ENCODE results near the gene AUTS2.

The AUTS2 gene

DNA sequence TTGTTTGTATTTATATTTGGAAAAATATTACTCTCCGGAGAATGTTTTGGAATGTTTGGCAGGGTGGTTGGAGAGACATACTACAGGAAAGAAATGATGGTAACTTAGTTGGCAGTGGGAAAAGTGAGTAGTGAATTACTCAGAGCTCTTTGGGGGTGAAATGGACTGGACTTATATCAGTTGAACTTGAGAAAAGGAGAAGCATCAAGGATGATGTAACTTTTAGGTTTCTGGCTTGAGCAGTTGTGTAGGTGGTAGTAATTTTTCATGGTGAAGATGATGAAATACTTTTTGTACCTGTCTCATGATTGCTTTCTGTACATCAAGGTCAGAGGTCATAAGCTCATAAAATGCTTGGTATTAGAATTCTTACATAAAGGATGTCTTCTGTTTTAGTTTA, 617.2 kb downstream of the AUTS2 start:
- no peak overlapping the region for H3K9ac ChIP-seq (ENCODE audit: low read length in 2 of 2)
- H3K27me3 ChIP-seq (ENCODE audit: control insufficient read depth in 1 of 2, insufficient read depth in 2 of 2, low read length in 2 of 2) = no peaks in the 10 kb centered on the region

DNA sequence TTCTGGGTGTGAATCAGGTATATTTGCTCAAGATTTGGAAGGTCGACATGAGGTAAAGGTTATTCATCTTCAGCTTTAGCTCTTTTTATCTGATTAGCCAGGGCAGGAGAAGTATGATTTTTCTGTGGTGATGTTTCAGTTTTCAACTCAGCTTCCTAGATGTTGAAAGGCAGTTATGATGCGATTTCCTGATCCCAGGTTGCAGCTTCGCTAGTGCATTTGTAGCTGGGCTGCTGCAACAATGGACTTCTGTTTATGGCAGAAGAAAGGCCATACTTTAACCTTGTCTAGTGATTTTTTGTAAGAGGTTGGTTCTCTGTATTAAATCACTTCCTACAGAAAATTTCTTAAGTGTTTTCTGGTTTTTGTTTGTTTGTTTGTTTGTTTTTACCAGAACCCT, 619.3 kb downstream of the AUTS2 start:
- H3K36me3 ChIP-seq (ENCODE audit: control insufficient read depth in 2 of 2, insufficient read depth in 2 of 2, low read length in 2 of 2) = no peaks in the 10 kb centered on the region
- no peaks in the 10 kb centered on the region for H3K9me3 ChIP-seq (ENCODE audit: control insufficient read depth in 2 of 2, low read length in 2 of 2)
- H3K4me1 ChIP-seq (ENCODE audit: control insufficient read depth, insufficient read depth, low read length) = no peaks in the 10 kb centered on the region
- H3K27me3 ChIP-seq (ENCODE audit: control insufficient read depth in 1 of 2, insufficient read depth in 2 of 2, low read length in 2 of 2) = no peaks in the 10 kb centered on the region
- no peak overlapping the region for H3K27ac ChIP-seq (ENCODE audit: low read length)
- no peak overlapping the region for H3K4me3 ChIP-seq (ENCODE audit: low read length in 2 of 2)
- H3K9ac ChIP-seq (ENCODE audit: low read length in 2 of 2) = no peak overlapping the region

More for the DNA sequence above, 617.2 kb downstream of the AUTS2 start:
- no peaks in the 10 kb centered on the region for H3K9me3 ChIP-seq (ENCODE audit: control insufficient read depth in 2 of 2, low read length in 2 of 2)
- H3K4me3 ChIP-seq (ENCODE audit: low read length in 2 of 2) = no peak overlapping the region
- H3K4me1 ChIP-seq (ENCODE audit: control insufficient read depth, insufficient read depth, low read length) = no peaks in the 10 kb centered on the region
- no peaks in the 10 kb centered on the region for H3K36me3 ChIP-seq (ENCODE audit: control insufficient read depth in 2 of 2, insufficient read depth in 2 of 2, low read length in 2 of 2)
- no peak overlapping the region for H3K27ac ChIP-seq (ENCODE audit: low read length)

DNA sequence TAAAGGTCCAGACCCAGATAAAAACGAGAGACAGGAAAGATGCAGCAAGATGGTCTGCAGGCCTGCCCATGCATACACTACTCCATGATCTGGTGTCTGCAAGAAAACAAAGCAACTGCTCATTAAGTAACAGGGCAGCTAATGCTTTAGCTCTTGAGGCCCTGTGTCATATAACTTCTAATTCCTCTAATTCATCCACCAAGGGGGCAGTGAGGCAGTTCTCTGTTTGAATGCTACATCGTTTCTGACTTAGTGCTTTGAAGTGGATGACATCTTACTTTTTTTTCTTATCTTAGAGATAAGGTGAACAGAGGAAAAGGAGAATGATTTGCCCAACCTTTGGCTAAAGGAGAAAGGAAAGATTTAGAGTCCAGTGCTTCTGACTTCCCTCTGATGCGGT, 619.7 kb downstream of the AUTS2 start:
- H3K4me1 ChIP-seq (ENCODE audit: control insufficient read depth, insufficient read depth, low read length) = no peaks in the 10 kb centered on the region
- no peak overlapping the region for H3K4me3 ChIP-seq (ENCODE audit: low read length in 2 of 2)

DNA sequence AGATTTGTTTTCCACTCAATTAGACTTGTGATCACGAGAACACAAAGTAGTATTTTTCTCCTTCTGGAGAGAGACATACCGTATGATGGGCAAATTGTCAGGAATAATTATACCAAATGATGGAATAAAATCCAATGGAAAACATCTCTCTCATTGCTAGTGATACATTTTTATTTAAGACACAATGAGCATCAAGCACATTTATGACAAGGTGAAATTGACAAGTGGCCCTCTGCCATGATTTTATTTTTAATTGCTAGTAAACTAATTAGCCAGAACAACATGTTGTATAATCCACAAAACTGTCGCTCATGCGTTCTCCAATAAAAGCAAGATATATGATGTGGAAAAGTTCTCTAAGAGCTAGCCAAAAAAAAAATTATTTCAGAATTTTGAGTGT, 620.8 kb downstream of the AUTS2 start:
- no peaks in the 10 kb centered on the region for H3K9me3 ChIP-seq (ENCODE audit: control insufficient read depth in 2 of 2, low read length in 2 of 2)
- H3K27me3 ChIP-seq (ENCODE audit: control insufficient read depth in 1 of 2, insufficient read depth in 2 of 2, low read length in 2 of 2) = no peaks in the 10 kb centered on the region
- no peak overlapping the region for H3K27ac ChIP-seq (ENCODE audit: low read length)
- no peak overlapping the region for H3K9ac ChIP-seq (ENCODE audit: low read length in 2 of 2)
- no peaks in the 10 kb centered on the region for H3K36me3 ChIP-seq (ENCODE audit: control insufficient read depth in 2 of 2, insufficient read depth in 2 of 2, low read length in 2 of 2)
- H3K4me3 ChIP-seq (ENCODE audit: low read length in 2 of 2) = no peak overlapping the region
- no peaks in the 10 kb centered on the region for H3K4me1 ChIP-seq (ENCODE audit: control insufficient read depth, insufficient read depth, low read length)

More for the DNA sequence above, 619.7 kb downstream of the AUTS2 start:
- Histone ChIP-seq H3K27ac (ENCODE audit: low read length) (no peak overlapping the region), H3K36me3 (ENCODE audit: control insufficient read depth in 2 of 2, insufficient read depth in 2 of 2, low read length in 2 of 2) (no peaks in the 10 kb centered on the region), H3K9ac (ENCODE audit: low read length in 2 of 2) (no peak overlapping the region), H3K27me3 (ENCODE audit: control insufficient read depth in 1 of 2, insufficient read depth in 2 of 2, low read length in 2 of 2) (no peaks in the 10 kb centered on the region), H3K9me3 (ENCODE audit: control insufficient read depth in 2 of 2, low read length in 2 of 2) (no peaks in the 10 kb centered on the region)

DNA sequence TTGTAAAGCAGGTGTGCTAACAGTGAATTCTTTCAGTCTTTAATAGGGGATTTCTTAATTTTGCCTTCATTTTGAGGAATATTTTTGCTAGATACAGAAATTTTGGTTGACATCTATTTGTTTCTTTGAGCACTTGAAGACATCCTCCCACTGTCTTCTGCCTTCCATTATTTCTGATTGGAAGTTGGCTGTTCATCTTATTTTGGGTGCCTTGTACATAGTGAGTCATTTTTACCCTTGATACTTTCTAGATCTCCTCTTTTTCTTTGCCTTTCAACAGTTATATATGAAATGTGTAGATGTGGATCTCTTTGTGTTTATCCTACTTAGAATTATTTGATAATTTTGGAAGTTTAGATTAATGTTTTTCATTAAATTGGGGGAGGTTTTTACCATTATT, 631.0 kb downstream of the AUTS2 start:
- Histone ChIP-seq H3K36me3 (ENCODE audit: control insufficient read depth in 2 of 2, insufficient read depth in 2 of 2, low read length in 2 of 2) (no peaks in the 10 kb centered on the region), H3K27ac (ENCODE audit: low read length) (no peak overlapping the region), H3K4me3 (ENCODE audit: low read length in 2 of 2) (no peak overlapping the region), H3K4me1 (ENCODE audit: control insufficient read depth, insufficient read depth, low read length) (no peaks in the 10 kb centered on the region), H3K9ac (ENCODE audit: low read length in 2 of 2) (no peak overlapping the region), H3K9me3 (ENCODE audit: control insufficient read depth in 2 of 2, low read length in 2 of 2) (peaks cover 0 to 5% of the 10 kb centered on the region in 2 donors), H3K27me3 (ENCODE audit: control insufficient read depth in 1 of 2, insufficient read depth in 2 of 2, low read length in 2 of 2) (no peaks in the 10 kb centered on the region)

DNA sequence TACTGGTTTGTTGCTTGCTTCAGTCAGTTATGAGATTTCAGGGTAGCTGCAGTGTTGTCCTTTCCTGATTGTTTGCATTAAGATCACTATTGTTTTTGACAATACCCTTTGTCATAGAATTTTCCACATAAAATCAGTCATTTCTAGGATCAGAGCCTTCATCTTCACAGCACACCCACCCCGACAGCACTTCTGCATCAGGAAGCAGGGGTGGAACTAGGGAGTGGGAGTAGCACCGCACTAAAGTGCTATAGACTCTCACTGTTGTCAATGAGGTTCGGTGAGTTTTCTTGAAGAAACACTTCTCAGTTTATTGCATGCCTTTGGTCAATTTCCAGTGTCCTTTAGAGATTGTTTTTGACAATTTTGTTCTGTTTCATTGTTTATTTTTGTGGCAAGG, 632.5 kb downstream of the AUTS2 start:
- H3K4me1 ChIP-seq (ENCODE audit: control insufficient read depth, insufficient read depth, low read length) = no peaks in the 10 kb centered on the region
- H3K4me3 ChIP-seq (ENCODE audit: low read length in 2 of 2) = no peak overlapping the region
- no peak overlapping the region for H3K27ac ChIP-seq (ENCODE audit: low read length)
- H3K9me3 ChIP-seq (ENCODE audit: control insufficient read depth in 2 of 2, low read length in 2 of 2) = peaks cover 0 to 5% of the 10 kb centered on the region in 2 donors
- no peaks in the 10 kb centered on the region for H3K27me3 ChIP-seq (ENCODE audit: control insufficient read depth in 1 of 2, insufficient read depth in 2 of 2, low read length in 2 of 2)
- H3K9ac ChIP-seq (ENCODE audit: low read length in 2 of 2) = no peak overlapping the region
- H3K36me3 ChIP-seq (ENCODE audit: control insufficient read depth in 2 of 2, insufficient read depth in 2 of 2, low read length in 2 of 2) = no peaks in the 10 kb centered on the region

DNA sequence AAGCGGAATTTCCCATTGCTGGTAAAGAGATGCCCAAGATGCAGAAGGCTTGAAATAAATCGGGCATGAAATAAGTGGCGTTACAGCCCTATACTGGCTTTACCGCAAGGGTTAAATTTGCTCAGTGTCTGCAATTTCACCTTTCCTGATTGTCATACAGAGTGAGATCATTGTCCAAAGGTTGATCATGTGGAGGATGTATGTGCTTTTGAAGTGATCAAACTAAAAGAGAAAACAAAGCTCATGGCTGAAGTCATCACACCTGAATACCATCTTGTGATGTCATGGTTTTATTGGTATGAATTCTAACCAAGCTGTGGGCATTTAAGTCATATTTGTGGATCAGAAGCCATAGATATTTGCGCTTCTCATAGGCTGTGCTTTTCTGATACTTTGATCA, 635.5 kb downstream of the AUTS2 start:
- H3K27ac ChIP-seq (ENCODE audit: low read length) = no peak overlapping the region
- H3K9ac ChIP-seq (ENCODE audit: low read length in 2 of 2) = no peak overlapping the region
- no peak overlapping the region for H3K4me3 ChIP-seq (ENCODE audit: low read length in 2 of 2)
- peaks cover 0 to 5% of the 10 kb centered on the region in 2 donors for H3K9me3 ChIP-seq (ENCODE audit: control insufficient read depth in 2 of 2, low read length in 2 of 2)
- no peaks in the 10 kb centered on the region for H3K27me3 ChIP-seq (ENCODE audit: control insufficient read depth in 1 of 2, insufficient read depth in 2 of 2, low read length in 2 of 2)
- H3K4me1 ChIP-seq (ENCODE audit: control insufficient read depth, insufficient read depth, low read length) = no peaks in the 10 kb centered on the region
- no peaks in the 10 kb centered on the region for H3K36me3 ChIP-seq (ENCODE audit: control insufficient read depth in 2 of 2, insufficient read depth in 2 of 2, low read length in 2 of 2)

DNA sequence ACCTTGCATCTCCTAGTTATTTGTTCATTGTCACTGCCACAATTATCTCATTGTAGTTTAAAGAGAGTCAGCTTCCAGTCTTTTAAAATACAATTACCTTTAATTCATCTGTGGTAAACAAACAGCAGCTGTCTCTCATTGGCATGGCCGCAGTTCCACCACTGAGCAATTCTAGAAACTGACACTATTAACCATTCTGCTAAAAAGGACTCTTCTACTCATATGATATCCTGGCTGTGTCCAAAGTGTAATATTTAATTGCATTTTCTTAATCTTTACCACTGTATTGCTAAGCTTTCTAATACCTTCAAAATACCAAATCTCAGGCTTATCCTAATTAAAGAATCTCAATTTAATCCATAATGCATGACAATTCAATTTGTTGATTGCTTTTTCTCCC, 639.0 kb downstream of the AUTS2 start:
- Histone ChIP-seq H3K36me3 (ENCODE audit: control insufficient read depth in 2 of 2, insufficient read depth in 2 of 2, low read length in 2 of 2) (no peaks in the 10 kb centered on the region), H3K27ac (ENCODE audit: low read length) (no peak overlapping the region), H3K9ac (ENCODE audit: low read length in 2 of 2) (no peak overlapping the region), H3K9me3 (ENCODE audit: control insufficient read depth in 2 of 2, low read length in 2 of 2) (no peaks in the 10 kb centered on the region), H3K4me1 (ENCODE audit: control insufficient read depth, insufficient read depth, low read length) (no peaks in the 10 kb centered on the region), H3K4me3 (ENCODE audit: low read length in 2 of 2) (no peak overlapping the region), H3K27me3 (ENCODE audit: control insufficient read depth in 1 of 2, insufficient read depth in 2 of 2, low read length in 2 of 2) (no peaks in the 10 kb centered on the region)

DNA sequence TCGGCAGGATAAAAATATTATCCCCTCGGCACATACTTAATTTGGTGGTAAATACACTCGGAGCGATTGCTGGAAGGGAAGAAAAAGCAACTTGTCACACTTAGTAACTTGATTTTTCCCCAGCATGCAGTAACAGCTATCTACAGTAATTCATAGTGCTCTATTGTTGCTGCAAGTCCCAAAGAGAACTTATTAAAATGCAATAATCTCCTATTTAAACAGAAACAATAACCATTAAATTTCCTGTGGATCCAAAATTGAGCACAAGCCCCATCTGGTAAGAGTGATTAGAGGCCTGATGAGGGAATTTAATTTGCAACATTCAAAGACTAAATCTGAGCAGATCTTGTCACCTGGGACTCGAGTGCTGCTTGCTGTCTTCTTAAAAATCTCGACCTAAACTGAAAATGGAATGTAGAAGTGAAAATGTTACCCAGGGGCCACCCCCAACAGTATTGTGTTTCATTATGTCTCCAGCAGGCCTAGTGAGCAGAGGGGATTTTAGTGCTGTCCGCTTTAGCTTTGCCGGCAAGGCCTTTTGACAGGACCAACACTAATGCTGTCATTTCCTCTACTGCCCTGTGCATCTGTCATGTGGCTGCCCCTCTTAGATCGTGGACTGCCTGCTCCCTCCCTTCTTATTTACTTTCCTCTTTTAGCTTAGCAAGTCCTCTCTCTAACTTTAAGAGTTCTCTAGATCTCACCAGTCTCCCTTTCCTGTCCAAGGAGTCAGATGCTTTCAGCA, 639.7 kb downstream of the AUTS2 start:
- Histone ChIP-seq H3K36me3 (ENCODE audit: control insufficient read depth in 2 of 2, insufficient read depth in 2 of 2, low read length in 2 of 2) (no peaks in the 10 kb centered on the region), H3K4me3 (ENCODE audit: low read length in 2 of 2) (no peak overlapping the region), H3K9ac (ENCODE audit: low read length in 2 of 2) (no peak overlapping the region), H3K9me3 (ENCODE audit: control insufficient read depth in 2 of 2, low read length in 2 of 2) (no peaks in the 10 kb centered on the region), H3K27me3 (ENCODE audit: control insufficient read depth in 1 of 2, insufficient read depth in 2 of 2, low read length in 2 of 2) (no peaks in the 10 kb centered on the region), H3K27ac (ENCODE audit: low read length) (no peak overlapping the region), H3K4me1 (ENCODE audit: control insufficient read depth, insufficient read depth, low read length) (no peaks in the 10 kb centered on the region)

DNA sequence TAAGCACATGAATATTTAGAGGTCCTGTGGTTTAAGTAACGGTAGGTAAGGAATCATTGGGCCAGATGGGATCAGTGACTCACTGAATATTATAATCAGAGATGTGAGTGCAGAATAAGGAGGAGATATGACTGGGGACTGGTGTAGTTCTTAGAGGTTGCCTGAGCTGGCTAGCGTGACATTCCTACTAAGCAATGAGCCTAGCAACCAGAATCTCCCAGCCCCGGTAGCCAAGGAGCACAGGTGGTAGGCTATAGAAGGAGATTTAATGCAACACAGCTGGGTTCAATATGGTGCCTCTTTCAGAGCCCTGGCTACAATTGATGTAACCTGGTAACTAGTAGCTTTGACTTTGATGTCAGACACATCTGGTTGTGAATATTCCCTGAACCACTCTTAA, 641.6 kb downstream of the AUTS2 start:
- Histone ChIP-seq H3K9ac (ENCODE audit: low read length in 2 of 2) (no peak overlapping the region), H3K4me1 (ENCODE audit: control insufficient read depth, insufficient read depth, low read length) (no peaks in the 10 kb centered on the region), H3K4me3 (ENCODE audit: low read length in 2 of 2) (no peak overlapping the region), H3K27me3 (ENCODE audit: control insufficient read depth in 1 of 2, insufficient read depth in 2 of 2, low read length in 2 of 2) (no peaks in the 10 kb centered on the region), H3K9me3 (ENCODE audit: control insufficient read depth in 2 of 2, low read length in 2 of 2) (no peaks in the 10 kb centered on the region), H3K27ac (ENCODE audit: low read length) (no peak overlapping the region), H3K36me3 (ENCODE audit: control insufficient read depth in 2 of 2, insufficient read depth in 2 of 2, low read length in 2 of 2) (no peaks in the 10 kb centered on the region)

DNA sequence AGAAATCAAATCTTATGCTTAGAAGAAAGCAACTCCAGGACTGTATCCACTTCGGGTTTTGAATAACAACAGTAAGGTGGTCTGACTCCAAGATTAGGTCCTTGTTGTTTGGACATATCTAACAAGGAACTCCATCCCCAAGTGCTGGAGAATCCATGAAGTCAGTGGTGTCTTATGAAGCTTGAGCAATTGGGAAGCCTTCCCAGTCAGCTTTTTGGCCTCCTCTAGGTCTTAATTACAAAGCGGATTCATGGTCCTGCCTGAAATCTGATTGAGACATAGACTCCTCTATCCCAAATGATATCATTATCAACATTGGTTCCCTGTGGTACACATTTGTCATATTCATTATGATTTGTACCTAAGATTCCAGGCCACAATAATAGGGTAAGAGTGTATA, 642.6 kb downstream of the AUTS2 start:
- Histone ChIP-seq H3K27ac (ENCODE audit: low read length) (no peak overlapping the region), H3K27me3 (ENCODE audit: control insufficient read depth in 1 of 2, insufficient read depth in 2 of 2, low read length in 2 of 2) (no peaks in the 10 kb centered on the region), H3K9ac (ENCODE audit: low read length in 2 of 2) (no peak overlapping the region), H3K9me3 (ENCODE audit: control insufficient read depth in 2 of 2, low read length in 2 of 2) (no peaks in the 10 kb centered on the region), H3K36me3 (ENCODE audit: control insufficient read depth in 2 of 2, insufficient read depth in 2 of 2, low read length in 2 of 2) (no peaks in the 10 kb centered on the region), H3K4me1 (ENCODE audit: control insufficient read depth, insufficient read depth, low read length) (no peaks in the 10 kb centered on the region), H3K4me3 (ENCODE audit: low read length in 2 of 2) (no peak overlapping the region)
